ENCODE data around the gene MXD4.

The MXD4 gene

DNA sequence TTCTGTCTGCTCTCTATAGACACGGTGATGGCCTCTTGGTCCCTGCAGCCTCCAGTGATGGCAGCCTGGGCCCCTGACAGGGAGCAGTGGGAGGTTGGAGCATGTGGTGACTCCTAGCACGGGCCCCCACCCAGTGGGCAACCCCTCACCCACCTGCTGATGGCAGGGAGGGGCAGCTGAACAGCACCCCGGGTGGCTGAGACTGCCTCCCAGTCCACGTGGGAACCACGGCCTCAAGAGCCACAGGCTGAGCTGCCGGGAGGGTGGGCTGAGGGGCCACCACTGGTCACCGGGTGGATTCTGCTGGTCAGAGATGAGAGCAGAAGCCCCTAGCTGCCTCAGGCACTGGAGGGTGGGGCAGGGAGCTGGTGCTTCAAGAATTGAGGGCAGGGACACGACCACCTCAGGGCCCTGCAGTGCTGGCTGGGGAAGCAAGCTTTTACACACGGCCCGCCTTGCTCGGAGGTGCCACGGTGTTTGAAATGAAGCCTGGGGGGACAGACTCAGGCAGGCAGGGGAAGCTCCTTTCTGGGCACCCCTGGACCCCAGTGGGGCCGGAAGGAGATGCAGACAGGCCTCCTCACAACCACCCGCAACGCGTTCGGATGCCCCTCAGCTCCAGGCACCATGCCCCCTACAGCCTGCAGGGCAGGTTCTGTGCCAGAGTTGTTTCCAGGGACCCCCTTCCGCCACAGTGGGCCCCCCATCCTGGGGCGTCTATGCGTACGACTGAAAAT, 13.7 kb downstream of the MXD4 start:
- Histone ChIP-seq H2AFZ (ENCODE audit: low read depth) (no peak overlapping the region), H3K9ac (no peak overlapping the region), H3K4me1 (ENCODE audit: low read depth, poor library complexity, severe bottlenecking) (peaks cover 14% of the 10 kb centered on the region), H3K27me3 (ENCODE audit: insufficient read depth, low read depth) (no peaks in the 10 kb centered on the region), H3K79me2 (ENCODE audit: insufficient read depth, low read depth) (no peaks in the 10 kb centered on the region), H4K20me1 (ENCODE audit: insufficient read depth) (no peaks in the 10 kb centered on the region), H3K36me3 (ENCODE audit: insufficient read depth) (no peaks in the 10 kb centered on the region), H3K4me3 (IDR thresholded peaks at IDR 0.05; ENCODE audit: insufficient read depth, low read depth, low read length) (no peak overlapping the region), H3K4me2 (no peak overlapping the region), H3K27ac (no peak overlapping the region)
- TF ChIP-seq, protein P1, sequence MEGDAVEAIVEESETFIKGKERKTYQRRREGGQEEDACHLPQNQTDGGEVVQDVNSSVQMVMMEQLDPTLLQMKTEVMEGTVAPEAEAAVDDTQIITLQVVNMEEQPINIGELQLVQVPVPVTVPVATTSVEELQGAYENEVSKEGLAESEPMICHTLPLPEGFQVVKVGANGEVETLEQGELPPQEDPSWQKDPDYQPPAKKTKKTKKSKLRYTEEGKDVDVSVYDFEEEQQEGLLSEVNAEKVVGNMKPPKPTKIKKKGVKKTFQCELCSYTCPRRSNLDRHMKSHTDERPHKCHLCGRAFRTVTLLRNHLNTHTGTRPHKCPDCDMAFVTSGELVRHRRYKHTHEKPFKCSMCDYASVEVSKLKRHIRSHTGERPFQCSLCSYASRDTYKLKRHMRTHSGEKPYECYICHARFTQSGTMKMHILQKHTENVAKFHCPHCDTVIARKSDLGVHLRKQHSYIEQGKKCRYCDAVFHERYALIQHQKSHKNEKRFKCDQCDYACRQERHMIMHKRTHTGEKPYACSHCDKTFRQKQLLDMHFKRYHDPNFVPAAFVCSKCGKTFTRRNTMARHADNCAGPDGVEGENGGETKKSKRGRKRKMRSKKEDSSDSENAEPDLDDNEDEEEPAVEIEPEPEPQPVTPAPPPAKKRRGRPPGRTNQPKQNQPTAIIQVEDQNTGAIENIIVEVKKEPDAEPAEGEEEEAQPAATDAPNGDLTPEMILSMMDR (conservative IDR thresholded peaks at IDR 0.05; ENCODE audit: low read depth, low read length) = no peak

DNA sequence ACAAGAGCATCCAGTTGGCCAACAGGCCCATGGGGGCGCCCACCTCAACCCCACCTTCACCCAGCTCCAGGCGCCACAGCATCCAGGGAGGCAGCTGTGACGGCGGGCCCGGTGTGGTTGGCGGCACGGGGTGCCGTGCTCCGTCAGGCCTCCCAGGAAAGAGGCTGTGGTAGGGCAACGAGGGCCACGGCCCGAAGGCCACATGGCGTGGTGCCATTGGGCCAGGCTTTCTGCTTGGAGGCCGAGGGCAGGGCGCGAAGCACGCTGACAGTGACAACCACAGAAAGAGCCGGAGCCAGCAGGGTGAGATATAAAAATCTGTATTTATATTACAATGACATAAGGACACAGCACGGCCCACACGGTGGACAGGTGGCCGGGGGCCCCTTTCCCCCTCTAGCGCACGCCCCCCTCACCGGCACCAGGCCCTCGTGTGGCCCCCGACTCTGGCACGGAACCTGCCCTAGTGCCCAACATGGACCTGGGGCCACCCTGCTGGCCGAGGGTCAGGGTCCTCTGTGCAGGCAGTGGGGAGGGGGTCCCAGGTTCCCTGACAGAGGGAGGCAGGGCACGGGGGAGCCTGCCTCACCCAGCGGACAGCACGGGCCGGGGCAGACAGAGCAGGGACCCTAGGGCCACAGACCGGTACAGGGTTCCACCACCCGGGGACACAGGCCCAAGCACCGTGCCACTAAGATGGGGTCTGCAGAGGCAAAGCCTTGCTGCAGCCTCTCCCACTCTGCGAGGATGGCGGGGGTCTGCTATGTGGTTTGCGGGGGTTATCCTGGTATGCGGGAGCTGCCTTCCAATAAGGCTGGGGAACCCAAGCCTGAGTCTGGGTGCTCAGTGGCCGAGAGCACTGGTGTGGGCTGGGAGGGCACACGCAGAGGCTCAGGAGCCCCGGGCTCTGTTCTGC, 14.5 kb downstream of the MXD4 start:
- no peak overlapping the region for H3K27ac ChIP-seq
- no peak overlapping the region for H3K4me2 ChIP-seq
- H3K36me3 ChIP-seq (ENCODE audit: insufficient read depth) = no peaks in the 10 kb centered on the region
- no peaks in the 10 kb centered on the region for H4K20me1 ChIP-seq (ENCODE audit: insufficient read depth)
- TF ChIP-seq, protein P1 (conservative IDR thresholded peaks at IDR 0.05; ENCODE audit: low read depth, low read length) = no peak
- no peaks in the 10 kb centered on the region for H3K79me2 ChIP-seq (ENCODE audit: insufficient read depth, low read depth)
- no peak overlapping the region for H2AFZ ChIP-seq (ENCODE audit: low read depth)
- no peaks in the 10 kb centered on the region for H3K27me3 ChIP-seq (ENCODE audit: insufficient read depth, low read depth)
- H3K9ac ChIP-seq = no peak overlapping the region
- no peak overlapping the region for H3K4me3 ChIP-seq (IDR thresholded peaks at IDR 0.05; ENCODE audit: insufficient read depth, low read depth, low read length)
- peaks cover 16% of the 10 kb centered on the region for H3K4me1 ChIP-seq (ENCODE audit: low read depth, poor library complexity, severe bottlenecking)

DNA sequence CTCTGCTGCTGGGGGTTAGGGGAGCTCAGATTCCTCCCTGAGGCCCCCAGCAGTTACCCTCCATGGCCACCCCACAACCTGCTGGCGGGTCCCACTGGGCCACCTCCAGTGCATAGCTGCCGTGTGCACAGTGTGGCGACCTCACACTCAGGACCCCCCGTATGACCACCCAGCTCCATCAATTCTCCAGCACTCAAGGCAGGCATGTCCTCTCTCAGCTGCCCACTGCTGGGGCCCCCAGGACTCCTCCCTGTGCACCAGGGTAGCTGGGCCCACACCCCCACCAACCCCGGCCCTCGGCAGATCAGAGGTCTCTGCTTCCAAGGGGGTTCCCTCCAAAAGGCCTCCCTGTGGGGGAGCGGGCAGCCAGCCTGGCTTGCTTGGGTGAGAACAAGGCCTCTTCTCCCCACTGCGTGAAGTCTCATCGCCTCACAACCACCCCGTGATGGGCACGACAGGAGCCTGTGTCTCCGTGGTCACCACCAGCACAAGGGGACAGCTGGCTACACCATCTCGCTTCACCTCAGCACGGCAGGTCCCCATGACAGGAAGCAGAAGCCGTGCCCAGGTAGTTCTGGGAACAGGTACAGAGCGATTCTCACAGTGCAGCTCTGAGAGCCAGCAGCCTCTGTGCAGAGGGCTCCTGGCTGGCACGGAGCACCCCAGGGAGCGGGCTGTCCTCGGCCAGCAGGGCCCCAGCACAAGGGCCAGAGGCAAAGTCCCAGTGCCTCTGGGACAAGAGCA, 15.4 kb downstream of the MXD4 start:
- no peaks in the 10 kb centered on the region for H4K20me1 ChIP-seq (ENCODE audit: insufficient read depth)
- H3K27ac ChIP-seq = no peak overlapping the region
- no peak overlapping the region for H3K4me2 ChIP-seq
- H3K27me3 ChIP-seq (ENCODE audit: insufficient read depth, low read depth) = no peaks in the 10 kb centered on the region
- H3K4me3 ChIP-seq (IDR thresholded peaks at IDR 0.05; ENCODE audit: insufficient read depth, low read depth, low read length) = no peak overlapping the region
- H3K4me1 ChIP-seq (ENCODE audit: low read depth, poor library complexity, severe bottlenecking) = peaks cover 16% of the 10 kb centered on the region
- no peak overlapping the region for H3K9ac ChIP-seq
- no peaks in the 10 kb centered on the region for H3K36me3 ChIP-seq (ENCODE audit: insufficient read depth)
- no peak overlapping the region for H2AFZ ChIP-seq (ENCODE audit: low read depth)
- no peaks in the 10 kb centered on the region for H3K79me2 ChIP-seq (ENCODE audit: insufficient read depth, low read depth)
- TF ChIP-seq, protein P1 (conservative IDR thresholded peaks at IDR 0.05; ENCODE audit: low read depth, low read length) = no peak

DNA sequence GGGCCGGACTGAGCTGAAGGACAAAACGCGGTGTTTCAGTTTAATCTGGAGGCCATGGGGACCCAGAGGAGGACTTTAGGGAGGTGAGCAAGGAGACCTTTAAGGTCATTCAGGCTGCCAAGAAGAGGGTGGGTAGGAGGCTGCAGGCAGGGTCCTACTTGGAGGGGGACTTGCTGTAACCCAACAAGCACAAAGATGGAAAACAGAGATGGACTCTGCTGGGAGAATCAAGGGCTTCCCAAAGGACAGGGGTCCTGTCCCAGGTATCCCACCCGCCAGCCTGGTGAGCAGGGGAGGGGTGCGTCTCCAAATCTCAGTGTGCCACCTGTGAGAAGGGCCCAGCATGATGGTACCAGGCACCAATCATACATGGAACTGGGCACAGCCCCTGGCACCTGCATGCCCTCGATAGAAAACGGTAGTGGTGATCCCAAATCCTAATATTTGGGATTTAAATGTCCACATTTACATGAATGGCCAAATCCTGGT, 16.1 kb downstream of the MXD4 start:
- Histone ChIP-seq H2AFZ (ENCODE audit: low read depth) (no peak overlapping the region), H3K4me1 (ENCODE audit: low read depth, poor library complexity, severe bottlenecking) (peaks cover 17% of the 10 kb centered on the region), H4K20me1 (ENCODE audit: insufficient read depth) (no peaks in the 10 kb centered on the region), H3K36me3 (ENCODE audit: insufficient read depth) (no peaks in the 10 kb centered on the region), H3K27ac (no peak overlapping the region), H3K4me2 (no peak overlapping the region), H3K27me3 (ENCODE audit: insufficient read depth, low read depth) (no peaks in the 10 kb centered on the region), H3K9ac (no peak overlapping the region), H3K4me3 (IDR thresholded peaks at IDR 0.05; ENCODE audit: insufficient read depth, low read depth, low read length) (no peak overlapping the region), H3K79me2 (ENCODE audit: insufficient read depth, low read depth) (peaks cover 6% of the 10 kb centered on the region)
- TF ChIP-seq, protein P1 (conservative IDR thresholded peaks at IDR 0.05; ENCODE audit: low read depth, low read length) = no peak

All from KMS-11 (cell line).